HepG2 (cell line): Measurements from ENCODE around the gene SLC4A11. TPM values are rescaled to one million over a fixed set of nuclear protein-coding genes. Genes with fewer than 3 reads are reported as not detected.

Source experiments
- BORCS8-MEF2B ChIP-seq: sonication (generic); formaldehyde crosslinking; IDR thresholded peaks from 2 replicates; pipeline ENCODE4 v1.8.0; 2022; ENCODE audit warnings: mild to moderate bottlenecking, missing genetic modification reagents
- GATAD2A ChIP-seq: IDR thresholded peaks from 2 replicates; pipeline ENCODE4 v1.6.1; 2016
- NFKB2 ChIP-seq: sonication (generic); formaldehyde crosslinking; IDR thresholded peaks from 2 replicates; pipeline ENCODE4 v1.4.0; 2020; ENCODE audit warnings: missing genetic modification reagents, borderline replicate concordance
- PHF20 ChIP-seq: sonication (generic); formaldehyde crosslinking; IDR thresholded peaks from 2 replicates; pipeline ENCODE4 v1.5.0; 2020; ENCODE audit warnings: mild to moderate bottlenecking, missing genetic modification reagents
- PRPF4 ChIP-seq: fragments of 200-400 bp; formaldehyde crosslinking; IDR thresholded peaks from 2 replicates; pipeline ENCODE4 v1.6.1; 2016; ENCODE audit warnings: low read length, low read depth; ENCODE audit not compliant: poor library complexity, severe bottlenecking
- RFXAP ChIP-seq: sonication (generic); formaldehyde crosslinking; IDR thresholded peaks from 2 replicates; pipeline ENCODE4 v1.4.0; 2020; ENCODE audit warnings: missing genetic modification reagents, borderline replicate concordance
- SOX13 ChIP-seq, 3 experiments: fragments of 450-650 bp in 1 of 3; sonication (generic) in 1 of 3; formaldehyde crosslinking in 1 of 3; IDR thresholded peaks in 2 of 3; conservative IDR thresholded peaks in 1 of 3; 2 replicates each; pipeline versions ENCODE4 v1.5.0 to v1.6.1; 2016 to 2020; ENCODE audit warnings: antibody characterized with exemption in 1 of 3, mild to moderate bottlenecking in 1 of 3, missing compliant biosample characterization in 1 of 3, missing genetic modification reagents in 1 of 3, moderate library complexity in 1 of 3
- YEATS2 ChIP-seq: sonication (generic); formaldehyde crosslinking; IDR thresholded peaks from 2 replicates; pipeline ENCODE4 v1.4.0; 2020; ENCODE audit warnings: missing genetic modification reagents, borderline replicate concordance
- ZNF331 ChIP-seq: sonication (generic); formaldehyde crosslinking; IDR thresholded peaks from 2 replicates; pipeline ENCODE4 v1.4.0; 2020; ENCODE audit warnings: missing genetic modification reagents
- ZNF451 ChIP-seq: sonication (generic); formaldehyde crosslinking; IDR thresholded peaks from 2 replicates; pipeline ENCODE4 v1.5.0; 2020; ENCODE audit warnings: mild to moderate bottlenecking, missing genetic modification reagents
- ZNF713 ChIP-seq: sonication (generic); formaldehyde crosslinking; IDR thresholded peaks from 2 replicates; pipeline ENCODE4 v1.4.0; 2020; ENCODE audit warnings: mild to moderate bottlenecking, missing genetic modification reagents
- ZNF766 ChIP-seq: sonication (generic); formaldehyde crosslinking; IDR thresholded peaks from 2 replicates; pipeline ENCODE4 v1.5.0; 2020; ENCODE audit warnings: missing genetic modification reagents, borderline replicate concordance
- polyA plus RNA-seq, 8 experiments: library from polyadenylated mRNA; depleted of rRNA in 3 of 8; stranded (reverse) in 7 of 8; unstranded in 1 of 8; fragments of >200 nt; fragmentation: Illumina TruSeq in 4 of 8; extraction: Trizol in 4 of 8; gene quantifications; 2 replicates each; pipeline versions ENCODE4 v1.2.1 to v1.2.3, GENCODE V29; 2011 to 2016; ENCODE audit warnings: low read depth in 4 of 8, missing spikeins in 1 of 8, mixed read lengths in 1 of 8; ENCODE audit not compliant: insufficient read depth in 1 of 8
- total RNA-seq, 5 experiments: library from RNA; depleted of rRNA; stranded (reverse); fragments of >200 nt; fragmentation: Illumina TruSeq; extraction: Trizol; gene quantifications; 2 replicates each; pipeline ENCODE4 v1.2.3, GENCODE V29; 2016; ENCODE audit warnings: low read depth in 1 of 5
- TF ChIP-seq, protein P1 (sequence below): sonication (generic); formaldehyde crosslinking; IDR thresholded peaks from 2 replicates; pipeline ENCODE4 v1.5.0; 2020; ENCODE audit warnings: mild to moderate bottlenecking, missing genetic modification reagents, borderline replicate concordance
- TF ChIP-seq, protein P2 (sequence below): IDR thresholded peaks from 2 replicates; pipeline ENCODE4 v1.6.1; 2016; ENCODE audit warnings: mild to moderate bottlenecking
- TF ChIP-seq, protein P3 (sequence below): sonication (generic); formaldehyde crosslinking; IDR thresholded peaks from 2 replicates; pipeline ENCODE4 v1.4.0; 2020; ENCODE audit warnings: missing genetic modification reagents
- TF ChIP-seq, protein P4 (sequence below): sonication (generic); formaldehyde crosslinking; IDR thresholded peaks from 2 replicates; pipeline ENCODE4 v1.4.0; 2020; ENCODE audit warnings: missing genetic modification reagents
- TF ChIP-seq, protein P5 (sequence below): sonication (generic); formaldehyde crosslinking; IDR thresholded peaks from 2 replicates; pipeline ENCODE4 v1.5.0; 2020; ENCODE audit warnings: mild to moderate bottlenecking, missing genetic modification reagents

Gene SLC4A11
- total and polyA plus RNA-seq, 2 of the 13 experiments (the other 11 are each of a cell fraction or from before 2014, with no cell fraction given), result 3.9 to 27.0 TPM

DNA sequence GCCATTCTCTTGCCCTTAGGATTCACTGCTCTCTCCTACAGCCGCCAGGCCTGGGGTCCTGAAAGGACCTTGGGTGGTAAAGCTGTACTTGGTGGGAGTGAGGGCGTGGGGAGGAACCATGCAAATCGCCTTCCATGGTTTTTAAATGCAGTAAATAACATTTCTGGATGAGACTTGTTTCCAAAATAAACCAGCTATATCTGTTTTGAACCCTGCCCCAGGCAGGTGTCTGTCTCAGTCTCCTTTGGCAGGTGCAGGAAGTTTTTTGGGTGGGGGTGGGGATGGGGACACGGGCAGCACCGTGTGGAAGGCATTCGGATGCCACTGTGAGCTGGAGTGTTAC, 15.4 kb downstream of the SLC4A11 start (continued):
- TF ChIP-seq, protein P1, sequence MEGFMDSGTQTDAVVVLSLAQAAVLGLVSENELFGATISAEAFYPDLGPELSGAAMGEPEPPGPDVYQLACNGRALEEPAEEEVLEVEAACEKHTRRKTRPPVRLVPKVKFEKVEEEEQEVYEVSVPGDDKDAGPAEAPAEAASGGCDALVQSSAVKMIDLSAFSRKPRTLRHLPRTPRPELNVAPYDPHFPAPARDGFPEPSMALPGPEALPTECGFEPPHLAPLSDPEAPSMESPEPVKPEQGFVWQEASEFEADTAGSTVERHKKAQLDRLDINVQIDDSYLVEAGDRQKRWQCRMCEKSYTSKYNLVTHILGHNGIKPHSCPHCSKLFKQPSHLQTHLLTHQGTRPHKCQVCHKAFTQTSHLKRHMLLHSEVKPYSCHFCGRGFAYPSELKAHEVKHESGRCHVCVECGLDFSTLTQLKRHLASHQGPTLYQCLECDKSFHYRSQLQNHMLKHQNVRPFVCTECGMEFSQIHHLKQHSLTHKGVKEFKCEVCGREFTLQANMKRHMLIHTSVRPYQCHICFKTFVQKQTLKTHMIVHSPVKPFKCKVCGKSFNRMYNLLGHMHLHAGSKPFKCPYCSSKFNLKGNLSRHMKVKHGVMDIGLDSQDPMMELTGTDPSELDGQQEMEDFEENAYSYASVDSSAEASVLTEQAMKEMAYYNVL (CRISPR knock-in tag), result no peak
- no peak for TF ChIP-seq PHF20 (CRISPR knock-in tag)
- TF ChIP-seq, protein P2, sequence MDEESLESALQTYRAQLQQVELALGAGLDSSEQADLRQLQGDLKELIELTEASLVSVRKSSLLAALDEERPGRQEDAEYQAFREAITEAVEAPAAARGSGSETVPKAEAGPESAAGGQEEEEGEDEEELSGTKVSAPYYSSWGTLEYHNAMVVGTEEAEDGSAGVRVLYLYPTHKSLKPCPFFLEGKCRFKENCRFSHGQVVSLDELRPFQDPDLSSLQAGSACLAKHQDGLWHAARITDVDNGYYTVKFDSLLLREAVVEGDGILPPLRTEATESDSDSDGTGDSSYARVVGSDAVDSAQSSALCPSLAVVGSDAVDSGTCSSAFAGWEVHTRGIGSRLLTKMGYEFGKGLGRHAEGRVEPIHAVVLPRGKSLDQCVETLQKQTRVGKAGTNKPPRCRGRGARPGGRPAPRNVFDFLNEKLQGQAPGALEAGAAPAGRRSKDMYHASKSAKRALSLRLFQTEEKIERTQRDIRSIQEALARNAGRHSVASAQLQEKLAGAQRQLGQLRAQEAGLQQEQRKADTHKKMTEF (CRISPR knock-in tag), result no peak
- TF ChIP-seq, protein P3, sequence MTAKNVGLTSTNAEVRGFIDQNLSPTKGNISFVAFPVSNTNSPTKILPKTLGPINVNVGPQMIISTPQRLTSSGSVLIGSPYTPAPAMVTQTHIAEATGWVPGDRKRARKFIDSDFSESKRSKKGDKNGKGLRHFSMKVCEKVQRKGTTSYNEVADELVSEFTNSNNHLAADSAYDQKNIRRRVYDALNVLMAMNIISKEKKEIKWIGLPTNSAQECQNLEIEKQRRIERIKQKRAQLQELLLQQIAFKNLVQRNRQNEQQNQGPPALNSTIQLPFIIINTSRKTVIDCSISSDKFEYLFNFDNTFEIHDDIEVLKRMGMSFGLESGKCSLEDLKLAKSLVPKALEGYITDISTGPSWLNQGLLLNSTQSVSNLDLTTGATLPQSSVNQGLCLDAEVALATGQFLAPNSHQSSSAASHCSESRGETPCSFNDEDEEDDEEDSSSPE (CRISPR knock-in tag), result no peak
- 0 out of 2 replicates have a peak, but pooled peaks have one; percentile 35 for TF ChIP-seq NFKB2
- 0 out of 2 replicates have a peak, but pooled peaks have one; percentile 35 for TF ChIP-seq SOX13 (IDR thresholded peaks at IDR 0.05)
- TF ChIP-seq SOX13 (CRISPR knock-in tag; conservative IDR thresholded peaks at IDR 0.05 in 1 of 2, IDR thresholded peaks at IDR 0.05 in 1 of 2), result no peak
- peak; percentile 90 for TF ChIP-seq PRPF4
- TF ChIP-seq ZNF451 (CRISPR knock-in tag), result peak; percentile 31; the same call in 1 of the 2 replicates
- TF ChIP-seq, protein P4, sequence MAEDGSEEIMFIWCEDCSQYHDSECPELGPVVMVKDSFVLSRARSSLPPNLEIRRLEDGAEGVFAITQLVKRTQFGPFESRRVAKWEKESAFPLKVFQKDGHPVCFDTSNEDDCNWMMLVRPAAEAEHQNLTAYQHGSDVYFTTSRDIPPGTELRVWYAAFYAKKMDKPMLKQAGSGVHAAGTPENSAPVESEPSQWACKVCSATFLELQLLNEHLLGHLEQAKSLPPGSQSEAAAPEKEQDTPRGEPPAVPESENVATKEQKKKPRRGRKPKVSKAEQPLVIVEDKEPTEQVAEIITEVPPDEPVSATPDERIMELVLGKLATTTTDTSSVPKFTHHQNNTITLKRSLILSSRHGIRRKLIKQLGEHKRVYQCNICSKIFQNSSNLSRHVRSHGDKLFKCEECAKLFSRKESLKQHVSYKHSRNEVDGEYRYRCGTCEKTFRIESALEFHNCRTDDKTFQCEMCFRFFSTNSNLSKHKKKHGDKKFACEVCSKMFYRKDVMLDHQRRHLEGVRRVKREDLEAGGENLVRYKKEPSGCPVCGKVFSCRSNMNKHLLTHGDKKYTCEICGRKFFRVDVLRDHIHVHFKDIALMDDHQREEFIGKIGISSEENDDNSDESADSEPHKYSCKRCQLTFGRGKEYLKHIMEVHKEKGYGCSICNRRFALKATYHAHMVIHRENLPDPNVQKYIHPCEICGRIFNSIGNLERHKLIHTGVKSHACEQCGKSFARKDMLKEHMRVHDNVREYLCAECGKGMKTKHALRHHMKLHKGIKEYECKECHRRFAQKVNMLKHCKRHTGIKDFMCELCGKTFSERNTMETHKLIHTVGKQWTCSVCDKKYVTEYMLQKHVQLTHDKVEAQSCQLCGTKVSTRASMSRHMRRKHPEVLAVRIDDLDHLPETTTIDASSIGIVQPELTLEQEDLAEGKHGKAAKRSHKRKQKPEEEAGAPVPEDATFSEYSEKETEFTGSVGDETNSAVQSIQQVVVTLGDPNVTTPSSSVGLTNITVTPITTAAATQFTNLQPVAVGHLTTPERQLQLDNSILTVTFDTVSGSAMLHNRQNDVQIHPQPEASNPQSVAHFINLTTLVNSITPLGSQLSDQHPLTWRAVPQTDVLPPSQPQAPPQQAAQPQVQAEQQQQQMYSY (CRISPR knock-in tag), result no peak
- TF ChIP-seq, protein P5, sequence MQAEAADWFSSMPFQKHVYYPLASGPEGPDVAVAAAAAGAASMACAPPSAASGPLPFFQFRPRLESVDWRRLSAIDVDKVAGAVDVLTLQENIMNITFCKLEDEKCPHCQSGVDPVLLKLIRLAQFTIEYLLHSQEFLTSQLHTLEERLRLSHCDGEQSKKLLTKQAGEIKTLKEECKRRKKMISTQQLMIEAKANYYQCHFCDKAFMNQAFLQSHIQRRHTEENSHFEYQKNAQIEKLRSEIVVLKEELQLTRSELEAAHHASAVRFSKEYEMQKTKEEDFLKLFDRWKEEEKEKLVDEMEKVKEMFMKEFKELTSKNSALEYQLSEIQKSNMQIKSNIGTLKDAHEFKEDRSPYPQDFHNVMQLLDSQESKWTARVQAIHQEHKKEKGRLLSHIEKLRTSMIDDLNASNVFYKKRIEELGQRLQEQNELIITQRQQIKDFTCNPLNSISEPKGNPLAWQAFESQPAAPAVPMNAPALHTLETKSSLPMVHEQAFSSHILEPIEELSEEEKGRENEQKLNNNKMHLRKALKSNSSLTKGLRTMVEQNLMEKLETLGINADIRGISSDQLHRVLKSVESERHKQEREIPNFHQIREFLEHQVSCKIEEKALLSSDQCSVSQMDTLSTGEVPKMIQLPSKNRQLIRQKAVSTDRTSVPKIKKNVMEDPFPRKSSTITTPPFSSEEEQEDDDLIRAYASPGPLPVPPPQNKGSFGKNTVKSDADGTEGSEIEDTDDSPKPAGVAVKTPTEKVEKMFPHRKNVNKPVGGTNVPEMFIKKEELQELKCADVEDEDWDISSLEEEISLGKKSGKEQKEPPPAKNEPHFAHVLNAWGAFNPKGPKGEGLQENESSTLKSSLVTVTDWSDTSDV (CRISPR knock-in tag), result 0 out of 2 replicates have a peak, but pooled peaks have one; percentile 37
- TF ChIP-seq BORCS8-MEF2B (CRISPR knock-in tag), result no peak
- no peak for TF ChIP-seq RFXAP
- TF ChIP-seq GATAD2A (CRISPR knock-in tag), result no peak
- TF ChIP-seq ZNF331 (CRISPR knock-in tag), result no peak
- TF ChIP-seq YEATS2, result no peak
- no peak for TF ChIP-seq ZNF766 (CRISPR knock-in tag)
- no peak for TF ChIP-seq ZNF713
